ENCODE results near the gene CHMP6. TPM values are rescaled to one million over a fixed set of nuclear protein-coding genes. Genes with fewer than 3 reads are reported as not detected.
A peak's percentile ranks its signal among the peaks of the same experiment; 100 is the strongest.

CHMP6 gene
- total RNA-seq, 4 donors from 2014 or later: 16.7 to 23.8 (median 22.1) TPM

DNA sequence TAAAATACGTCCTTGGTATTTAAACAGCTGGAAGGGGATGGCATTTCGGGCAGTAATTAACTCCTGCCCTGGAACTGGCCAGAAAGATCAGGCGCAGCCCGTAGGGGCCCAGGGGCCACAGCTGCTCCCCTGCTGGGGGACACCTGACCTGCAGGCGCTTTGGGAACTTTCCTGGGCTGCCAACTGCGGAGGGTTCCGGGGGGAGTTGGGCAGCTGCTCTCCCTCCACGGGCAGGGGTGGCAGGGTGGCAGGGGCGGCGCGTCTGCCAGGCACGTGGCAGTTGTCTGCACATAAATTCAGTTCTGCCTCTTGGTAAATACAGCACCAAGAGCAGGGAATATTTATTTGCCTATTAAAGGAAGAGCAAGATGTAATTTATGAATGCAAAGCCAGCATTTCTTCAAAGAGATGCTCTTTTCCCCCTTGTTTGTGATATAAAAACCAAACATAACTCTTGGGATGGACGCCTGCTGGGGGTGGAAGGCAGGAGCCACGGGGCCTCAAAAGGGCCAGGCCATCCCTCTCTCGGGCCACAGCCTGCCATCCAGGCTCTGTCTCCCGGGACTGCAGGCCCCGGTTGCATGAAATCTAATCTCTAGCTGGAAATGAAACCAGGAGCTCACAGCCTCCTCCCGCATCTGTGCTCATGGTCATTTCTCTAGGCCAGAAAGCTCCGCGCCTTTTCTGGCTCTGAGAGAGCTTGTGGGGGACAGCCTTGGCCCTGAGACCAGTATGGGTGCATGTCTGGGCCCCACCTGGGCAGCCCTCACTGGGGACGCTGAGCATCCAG is 29.9 kb upstream of the CHMP6 start:
- intact Hi-C loops (cut with DNase I): no loop called here
- no peak for TF ChIP-seq POLR2A (IDR thresholded peaks at IDR 0.05)
- TF ChIP-seq, protein P1, sequence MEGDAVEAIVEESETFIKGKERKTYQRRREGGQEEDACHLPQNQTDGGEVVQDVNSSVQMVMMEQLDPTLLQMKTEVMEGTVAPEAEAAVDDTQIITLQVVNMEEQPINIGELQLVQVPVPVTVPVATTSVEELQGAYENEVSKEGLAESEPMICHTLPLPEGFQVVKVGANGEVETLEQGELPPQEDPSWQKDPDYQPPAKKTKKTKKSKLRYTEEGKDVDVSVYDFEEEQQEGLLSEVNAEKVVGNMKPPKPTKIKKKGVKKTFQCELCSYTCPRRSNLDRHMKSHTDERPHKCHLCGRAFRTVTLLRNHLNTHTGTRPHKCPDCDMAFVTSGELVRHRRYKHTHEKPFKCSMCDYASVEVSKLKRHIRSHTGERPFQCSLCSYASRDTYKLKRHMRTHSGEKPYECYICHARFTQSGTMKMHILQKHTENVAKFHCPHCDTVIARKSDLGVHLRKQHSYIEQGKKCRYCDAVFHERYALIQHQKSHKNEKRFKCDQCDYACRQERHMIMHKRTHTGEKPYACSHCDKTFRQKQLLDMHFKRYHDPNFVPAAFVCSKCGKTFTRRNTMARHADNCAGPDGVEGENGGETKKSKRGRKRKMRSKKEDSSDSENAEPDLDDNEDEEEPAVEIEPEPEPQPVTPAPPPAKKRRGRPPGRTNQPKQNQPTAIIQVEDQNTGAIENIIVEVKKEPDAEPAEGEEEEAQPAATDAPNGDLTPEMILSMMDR (IDR thresholded peaks at IDR 0.05): peak in 2 of 6 experiments; percentile 13 to 14
- Histone ChIP-seq H3K4me3 (no peak overlapping the region), H3K36me3 (peaks cover 0 to 43% (median 4%) of the 10 kb centered on the region in 3 donors), H3K27me3 (no peaks in the 10 kb centered on the region), H3K27ac (peak overlapping the region; percentile 24 to 87 (median 80)), H3K4me1 (peaks cover 6 to 35% (median 20%) of the 10 kb centered on the region in 3 donors), H3K9me3 (no peaks in the 10 kb centered on the region)
- 68 to 87% methylated on average over 6 to 8 of the region's 21 CpGs for WGBS, 2 donors
- DNase-seq: no peak

DNA sequence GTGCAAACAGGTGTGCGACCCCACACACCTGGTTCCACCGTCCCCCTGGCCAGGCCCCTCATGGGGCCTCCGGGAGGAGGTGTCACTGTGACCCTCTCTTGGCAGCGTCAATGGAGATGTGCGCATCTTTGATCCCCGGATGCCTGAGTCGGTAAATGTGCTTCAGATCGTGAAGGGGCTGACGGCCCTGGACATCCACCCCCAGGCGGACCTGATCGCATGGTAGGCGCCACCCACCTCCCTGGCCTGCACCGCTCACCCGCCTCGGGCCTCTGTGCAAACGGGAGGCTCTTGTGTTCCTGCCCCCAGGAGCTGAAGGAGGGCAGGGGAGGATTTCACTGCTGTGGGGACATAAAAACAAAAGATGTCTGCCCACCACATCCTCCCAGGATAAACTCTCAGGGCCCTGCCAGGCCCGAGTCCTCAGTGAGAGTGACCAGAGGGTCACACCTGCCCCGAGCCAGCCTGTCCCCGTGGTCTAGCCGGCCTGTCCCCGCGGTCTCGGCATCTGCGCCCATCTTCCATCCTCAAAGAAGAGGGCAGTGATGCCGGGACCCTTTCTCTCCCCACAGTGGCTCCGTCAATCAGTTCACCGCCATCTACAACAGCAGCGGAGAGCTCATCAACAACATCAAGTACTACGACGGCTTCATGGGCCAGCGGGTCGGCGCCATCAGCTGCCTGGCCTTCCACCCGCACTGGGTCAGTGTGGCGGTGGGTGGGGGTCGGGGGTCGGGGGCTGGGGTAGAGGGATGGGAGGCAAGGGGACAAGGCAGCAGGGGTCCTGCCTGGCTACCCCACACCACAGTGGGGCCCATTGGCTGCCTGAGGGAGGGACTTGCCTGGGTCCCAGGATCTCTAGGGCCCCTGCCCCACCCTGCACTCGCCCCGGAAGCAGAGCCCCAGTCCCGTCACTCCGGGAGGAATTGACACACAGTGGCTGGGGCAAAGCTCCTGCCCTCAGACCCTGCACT is 29.0 kb upstream of the CHMP6 start:
- intact Hi-C loops (cut with DNase I): no loop called here
- Histone ChIP-seq H3K4me3 (no peak overlapping the region), H3K36me3 (peaks cover 0 to 43% (median 4%) of the 10 kb centered on the region in 3 donors), H3K9me3 (no peaks in the 10 kb centered on the region), H3K27me3 (no peaks in the 10 kb centered on the region), H3K27ac (peak overlapping the region; percentile 2 to 87 (median 80)), H3K4me1 (peaks cover 7 to 43% (median 20%) of the 10 kb centered on the region in 3 donors)
- WGBS, 2 donors: 84 to 93% methylated on average over 14 to 15 of the region's 41 CpGs
- no peak for TF ChIP-seq POLR2A (IDR thresholded peaks at IDR 0.05)
- TF ChIP-seq, protein P1 (IDR thresholded peaks at IDR 0.05): no peak
- DNase-seq: no peak

DNA sequence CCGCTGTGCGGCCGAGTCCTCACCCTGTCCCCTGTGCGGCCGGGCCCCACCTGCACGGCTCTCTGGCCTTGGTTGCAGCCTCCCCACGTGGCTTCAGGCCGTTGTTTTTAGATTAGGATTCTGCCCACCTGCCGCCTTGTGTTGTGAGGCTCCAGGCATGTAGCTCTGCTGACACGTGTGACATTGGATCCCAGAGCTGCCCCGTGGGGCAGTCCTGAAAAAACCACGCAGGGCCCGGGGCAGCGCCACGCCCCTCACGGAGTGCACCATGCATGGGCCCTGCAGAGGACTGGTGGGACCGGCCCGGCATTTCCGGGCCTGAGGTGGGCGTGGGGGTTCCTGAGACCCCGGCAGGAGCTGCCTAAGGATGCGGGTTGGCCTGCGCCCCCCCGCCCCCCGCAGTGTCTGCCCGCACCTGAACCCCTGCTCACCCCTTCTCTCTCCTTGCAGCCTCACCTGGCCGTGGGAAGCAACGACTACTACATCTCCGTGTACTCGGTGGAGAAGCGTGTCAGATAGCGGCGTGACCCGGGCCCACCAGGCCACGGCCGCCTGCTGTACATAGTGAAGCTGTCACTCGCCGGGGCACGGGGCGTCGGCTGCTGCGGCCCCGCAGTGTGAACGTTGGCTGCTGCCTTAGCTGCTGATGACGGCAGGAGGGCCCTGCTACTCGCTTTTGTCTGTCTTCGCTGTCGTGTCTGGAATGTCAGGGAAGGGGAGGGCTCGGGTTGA is 27.7 kb upstream of the CHMP6 start:
- WGBS, 2 donors: 83% methylated on average over 4 of the region's 49 CpGs; no CpG with 5 or more reads in 1 of the 2 donors
- Histone ChIP-seq H3K9me3 (no peaks in the 10 kb centered on the region), H3K36me3 (peaks cover 0 to 43% (median 4%) of the 10 kb centered on the region in 3 donors), H3K27ac (no peak overlapping the region), H3K4me1 (peaks cover 8 to 53% (median 26%) of the 10 kb centered on the region in 3 donors), H3K27me3 (peaks cover 0 to 9% (median 0%) of the 10 kb centered on the region in 4 donors), H3K4me3 (no peak overlapping the region)
- intact Hi-C loops (cut with DNase I): no loop called here
- no peak for DNase-seq
- no peak for TF ChIP-seq POLR2A (IDR thresholded peaks at IDR 0.05)
- TF ChIP-seq, protein P1 (IDR thresholded peaks at IDR 0.05): no peak

DNA sequence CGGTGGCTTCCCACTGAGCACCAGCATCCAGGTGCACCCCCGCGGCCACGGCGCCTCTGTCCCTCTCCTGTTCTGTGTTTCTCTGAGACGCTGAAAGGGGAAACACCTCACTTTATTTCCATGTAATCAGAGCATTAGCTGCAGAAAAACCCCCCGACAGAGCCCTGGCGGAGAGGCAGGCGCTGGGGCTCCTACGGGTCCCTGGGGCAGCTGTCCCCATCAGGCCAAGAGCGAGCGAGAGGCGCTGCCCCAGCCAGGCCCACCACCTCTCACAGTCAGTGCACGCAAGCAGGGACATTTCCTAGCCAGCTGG is 27.1 kb upstream of the CHMP6 start:
- H3K4me3 ChIP-seq: no peak overlapping the region
- TF ChIP-seq POLR2A (IDR thresholded peaks at IDR 0.05): no peak
- TF ChIP-seq, protein P1 (IDR thresholded peaks at IDR 0.05): no peak
- no peaks in the 10 kb centered on the region for H3K9me3 ChIP-seq
- H3K4me1 ChIP-seq: peaks cover 4 to 53% (median 26%) of the 10 kb centered on the region in 3 donors
- peaks cover 0 to 14% (median 0%) of the 10 kb centered on the region in 4 donors for H3K27me3 ChIP-seq
- no peak for DNase-seq
- intact Hi-C loops (cut with DNase I): no loop called here
- 80 to 100% methylated on average over 2 to 3 of the region's 14 CpGs for WGBS, 2 donors
- H3K36me3 ChIP-seq: peaks cover 0 to 43% (median 4%) of the 10 kb centered on the region in 3 donors
- no peak overlapping the region for H3K27ac ChIP-seq

Data from esophagus squamous epithelium (tissue), 5 donors.